GM18907 (cell line): ENCODE results near the gene CCR5AS.
A peak's percentile ranks its signal among the peaks of the same experiment; 100 is the strongest.

Source experiments
- ATAC-seq: cut with Tn5 transposase; IDR thresholded peaks from one replicate; pipeline ENCODE4 v1.9.1; 2021; ENCODE audit warnings: mild to moderate bottlenecking, moderate library complexity; ENCODE audit not compliant: unreplicated experiment

Gene CCR5AS

DNA sequence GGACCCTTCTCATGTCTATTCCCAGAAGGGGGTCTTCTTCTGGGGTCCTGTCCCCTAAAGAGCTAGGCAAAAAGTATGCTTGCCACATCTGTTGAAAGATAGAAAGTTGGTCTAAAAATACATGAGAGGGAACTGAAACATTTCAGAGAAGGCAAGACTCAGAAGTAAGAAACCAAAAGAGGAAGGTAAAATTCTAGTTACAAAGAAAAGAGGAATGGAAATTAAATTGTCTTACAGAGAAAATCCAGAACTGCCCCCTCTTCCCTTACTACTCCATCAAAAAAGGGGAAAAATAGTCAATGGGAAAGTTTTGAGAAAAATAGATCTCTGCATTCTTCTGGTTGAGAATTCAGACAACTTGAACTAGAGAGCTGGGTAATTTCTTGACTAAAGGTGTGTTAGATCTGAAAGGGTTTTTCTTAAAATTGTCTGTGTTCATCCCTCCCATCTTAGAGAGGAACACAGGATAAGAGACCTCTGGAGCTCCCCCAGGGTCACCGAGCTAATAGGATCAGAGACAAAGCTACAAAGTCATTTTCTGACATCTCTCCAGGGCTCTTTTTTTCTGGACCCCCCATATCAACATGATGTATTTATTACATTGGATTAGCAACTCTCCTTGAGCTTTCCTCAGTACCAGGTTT is 85.3 kb downstream of the CCR5AS start:
- ATAC-seq, result no peak

DNA sequence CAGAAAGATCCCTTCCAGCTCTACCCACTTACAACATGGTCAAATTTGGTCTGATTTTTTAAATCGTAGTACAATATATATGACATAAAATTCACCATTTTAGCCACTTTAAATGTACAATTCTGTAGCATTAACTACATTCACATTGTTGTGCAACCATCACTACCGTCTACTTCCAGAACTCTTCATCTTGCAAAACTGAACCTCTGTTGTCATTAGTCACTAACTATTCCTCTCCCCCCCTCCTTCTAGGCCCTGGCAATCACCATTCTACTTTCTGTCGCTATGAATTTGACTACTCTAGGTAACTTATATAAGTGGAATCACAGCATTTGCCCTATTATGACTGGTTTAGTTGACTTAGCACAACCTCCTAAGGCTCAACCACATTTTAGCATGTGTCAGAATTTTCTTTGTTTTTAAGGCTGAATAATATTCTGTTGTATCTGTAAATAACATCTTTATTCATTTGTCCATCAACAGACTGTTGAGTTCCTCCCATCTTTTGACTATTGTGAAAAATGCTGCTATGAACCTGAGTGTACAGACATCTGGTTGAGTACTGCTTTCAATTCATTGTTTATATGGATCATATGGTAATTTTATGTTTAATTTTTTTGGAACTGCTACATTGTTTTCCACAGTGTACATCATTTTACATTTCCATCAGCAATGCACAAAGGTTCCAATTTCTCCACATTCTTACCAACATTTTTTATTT is 88.5 kb downstream of the CCR5AS start:
- ATAC-seq, result no peak

DNA sequence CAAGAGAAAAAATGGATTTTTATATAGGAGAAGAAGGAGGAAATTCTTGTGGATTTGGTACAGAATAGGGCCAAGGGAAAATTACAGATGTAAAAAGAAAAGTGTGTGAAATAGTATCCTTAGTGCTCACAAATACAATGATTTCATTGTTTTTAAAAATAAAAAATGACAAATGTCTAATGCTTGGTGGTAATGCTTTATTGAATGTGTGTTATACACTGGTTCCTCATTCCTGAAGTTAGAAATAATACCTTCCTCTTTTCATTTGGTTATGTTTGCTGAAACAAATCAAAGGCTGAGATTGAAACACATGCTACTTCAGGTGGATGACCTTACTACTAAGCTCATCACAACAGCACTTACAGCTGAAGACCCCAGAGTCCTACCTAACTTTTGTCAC is 90.7 kb downstream of the CCR5AS start:
- ATAC-seq, result no peak

DNA sequence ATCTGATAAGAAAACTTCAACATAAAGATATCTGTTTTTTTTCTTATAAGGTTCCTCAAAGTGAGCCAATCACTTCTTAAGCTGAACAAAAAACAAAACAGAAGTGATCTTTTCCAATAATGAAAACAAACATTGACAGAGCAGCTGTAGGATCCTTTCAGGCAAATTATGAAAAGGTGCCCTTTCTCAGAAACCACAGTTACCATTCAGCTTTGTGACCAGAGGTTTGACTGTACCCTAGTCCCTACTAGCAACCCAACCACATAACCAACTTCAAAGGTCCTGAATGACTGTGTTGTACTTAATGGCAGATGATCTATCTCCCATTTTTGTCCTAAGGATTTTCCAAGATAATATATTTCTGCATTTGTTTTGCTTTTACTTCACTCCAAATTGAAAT is 92.3 kb downstream of the CCR5AS start:
- ATAC-seq, result peak; percentile 56
